Mucosa of descending colon (tissue), 3 donors: ENCODE results near the gene NUP188. TPM values are rescaled to one million over a fixed set of nuclear protein-coding genes. Genes with fewer than 3 reads are reported as not detected.

Experiments
- ATAC-seq: fragments of 200-7000 bp; cut with Tn5 transposase; one replicate; pipeline ENCODE4 v1.9.1; 2020; ENCODE audit warnings: mild to moderate bottlenecking, moderate library complexity
- DNase-seq, 3 donors: peaks; one replicate each; pipeline ENCODE4 v3.0.0-alpha.2; 2020
- H3K36me3 ChIP-seq: fragments of 200-600 bp; one replicate; pipeline ENCODE4 v1.8.0; 2021; ENCODE audit warnings: low read depth, mild to moderate bottlenecking
- H3K4me1 ChIP-seq: fragments of 200-600 bp; one replicate; pipeline ENCODE4 v1.8.0; 2021; ENCODE audit warnings: low read depth, mild to moderate bottlenecking
- H3K4me3 ChIP-seq: fragments of 200-600 bp; one replicate; pipeline ENCODE4 v1.8.0; 2021; ENCODE audit warnings: mild to moderate bottlenecking
- H3K9me3 ChIP-seq: fragments of 200-600 bp; one replicate; pipeline ENCODE4 v1.8.0; 2021; ENCODE audit warnings: mild to moderate bottlenecking
- CTCF ChIP-seq: fragments of 200-600 bp; IDR thresholded peaks from one replicate; pipeline ENCODE4 v1.8.0; 2022; ENCODE audit warnings: antibody characterized with exemption, mild to moderate bottlenecking
- intact Hi-C, 2 donors: fragments of 100-400 bp; cut with DNase I in 1 of 2; cut with micrococcal nuclease in 1 of 2; formaldehyde crosslinking; loops; one replicate each; pipeline versions ENCODE4 v1.11.0 to v1.11.1; 2022; cut with DNase I, micrococcal nuclease
- total RNA-seq, 3 donors: library from RNA; stranded (reverse); fragmentation: NEBNext Ultra II Directional in 2 of 3; extraction: Animal tissue kit (Norgen Biotek cat#: 25700) in 2 of 3; gene quantifications; one replicate each; pipeline versions ENCODE4 v1.2.1 to v1.2.4, GENCODE V29; 2021 to 2023
- donor health status: DM: no; HTN: no; CAD: no; lungs with moderate emphysema.
- donor health status: DM: no; HTN: no; CAD: no.
- donor health status: DM: no; HTN: yes; CAD: no.

Gene NUP188
- total RNA-seq, 3 donors from 2014 or later, result 24.4 to 36.7 (median 30.4) TPM

- Histone ChIP-seq H3K36me3 (peaks cover 4% of the 10 kb centered on the region), H3K4me3 (no peak overlapping the region), H3K9me3 (no peaks in the 10 kb centered on the region), H3K4me1 (peaks cover 17% of the 10 kb centered on the region)
- ATAC-seq (no peak), DNase-seq (no peak)
- no peak for TF ChIP-seq CTCF
- intact Hi-C loops, result no loop called here
These were observed 75.8 kb downstream of the NUP188 start for GRCh38 chr9:129023036-129023907.

DNA sequence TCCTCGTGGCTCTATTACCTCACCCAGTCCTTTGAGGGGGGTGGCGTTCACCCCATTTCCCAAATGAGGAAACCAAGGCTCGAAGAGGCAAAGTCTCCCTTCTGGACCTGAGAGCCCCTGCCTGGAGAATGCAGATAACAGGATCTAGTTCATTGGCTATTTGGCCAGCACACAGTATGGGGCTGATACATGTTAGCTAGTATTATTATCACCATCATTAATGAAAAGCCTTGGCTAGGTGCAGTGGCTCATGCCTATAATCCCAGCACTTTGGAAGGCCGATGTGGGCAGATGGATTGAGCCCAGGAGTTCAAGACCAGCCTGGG, 76.4 kb downstream of the NUP188 start:
- peaks cover 17% of the 10 kb centered on the region for H3K4me1 ChIP-seq
- DNase-seq (no peak), ATAC-seq (no peak)
- intact Hi-C loops, result no loop called here
- peaks cover 4% of the 10 kb centered on the region for H3K36me3 ChIP-seq
- no peak for TF ChIP-seq CTCF
- no peak overlapping the region for H3K4me3 ChIP-seq
- H3K9me3 ChIP-seq, result no peaks in the 10 kb centered on the region

GRCh38 chr9:129026442-129027223, 79.1 kb downstream of the NUP188 start:
- TF ChIP-seq CTCF, result no peak
- peaks cover 17% of the 10 kb centered on the region for H3K4me1 ChIP-seq
- DNase-seq (peak; percentile 60 to 69 (median 64)), ATAC-seq (peak; percentile 34)
- no peak overlapping the region for H3K4me3 ChIP-seq
- no peaks in the 10 kb centered on the region for H3K9me3 ChIP-seq
- intact Hi-C loops, result no loop called here
- H3K36me3 ChIP-seq, result no peaks in the 10 kb centered on the region

- peaks cover 17% of the 10 kb centered on the region for H3K4me1 ChIP-seq
- H3K9me3 ChIP-seq, result no peaks in the 10 kb centered on the region
- ATAC-seq (no peak), DNase-seq (no peak)
- intact Hi-C loops, result no loop called here
- peak overlapping the region; percentile 65 for H3K4me3 ChIP-seq
- TF ChIP-seq CTCF, result no peak
- H3K36me3 ChIP-seq, result no peaks in the 10 kb centered on the region
These were observed 79.8 kb downstream of the NUP188 start for GRCh38 chr9:129027224-129027684.

DNA sequence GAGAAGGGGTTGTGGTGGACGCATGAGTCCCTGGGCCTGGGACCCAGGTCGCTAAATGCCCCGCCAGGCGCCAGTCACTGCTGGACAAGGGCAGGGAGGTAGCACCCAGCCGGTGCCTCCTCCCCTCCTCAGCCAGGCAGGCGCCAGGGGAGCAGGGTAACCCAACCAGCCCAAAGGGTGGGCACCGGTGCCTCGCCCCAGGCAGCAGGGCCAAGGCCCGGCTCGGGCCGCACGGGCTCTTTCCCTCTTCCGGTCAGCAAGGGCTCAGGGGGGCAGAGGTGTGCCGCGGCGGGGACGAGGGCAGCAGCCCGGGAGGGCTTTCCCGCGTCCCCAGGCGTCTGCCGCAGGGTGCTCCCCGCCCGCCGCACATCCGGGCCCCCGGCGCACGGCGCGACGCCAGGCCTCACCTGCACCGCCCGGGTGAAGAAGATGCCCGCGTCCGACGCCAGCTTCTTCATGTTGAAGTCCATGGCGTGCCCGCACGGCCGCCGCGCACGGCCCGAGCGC, 80.2 kb downstream of the NUP188 start:
- DNase-seq (peak in 2 of 3 donors; percentile 64 to 89), ATAC-seq (peak; percentile 53)
- Histone ChIP-seq H3K36me3 (no peaks in the 10 kb centered on the region), H3K4me1 (peaks cover 17% of the 10 kb centered on the region), H3K4me3 (peak overlapping the region; percentile 65), H3K9me3 (no peaks in the 10 kb centered on the region)
- no peak for TF ChIP-seq CTCF
- intact Hi-C loops, result no loop called here
